Endodermal cell (in vitro differentiated cells): ENCODE results near the gene TPRA1. TPM values are rescaled to one million over a fixed set of nuclear protein-coding genes. Genes with fewer than 3 reads are reported as not detected.

Source experiments
- DNase-seq: peaks from one replicate; pipeline ENCODE4 v3.0.0-alpha.2; 2017
- H3K27ac ChIP-seq: 2 replicates; pipeline ENCODE4 v1.5.1; 2013; ENCODE audit warnings: mild to moderate bottlenecking, low read depth, low read length, moderate library complexity
- H3K27me3 ChIP-seq: 2 replicates; pipeline ENCODE4 v1.6.1; 2013; ENCODE audit warnings: mild to moderate bottlenecking, low read length, moderate library complexity; ENCODE audit not compliant: insufficient read depth, control insufficient read depth, poor library complexity, severe bottlenecking
- H3K36me3 ChIP-seq: 2 replicates; pipeline ENCODE4 v1.7.0; 2013; ENCODE audit warnings: mild to moderate bottlenecking, low read length, moderate library complexity; ENCODE audit not compliant: control insufficient read depth, insufficient read depth
- H3K4me1 ChIP-seq: one replicate; pipeline ENCODE4 v1.7.0; 2013; ENCODE audit warnings: low read length; ENCODE audit not compliant: control insufficient read depth, insufficient read depth
- H3K4me3 ChIP-seq: 2 replicates; pipeline ENCODE4 v1.5.1; 2013; ENCODE audit warnings: mild to moderate bottlenecking, low read length, moderate library complexity
- H3K9ac ChIP-seq: 2 replicates; pipeline ENCODE4 v1.6.1; 2013; ENCODE audit warnings: mild to moderate bottlenecking, low read length, moderate library complexity; ENCODE audit not compliant: poor library complexity, severe bottlenecking; ENCODE audit errors: extremely low read depth
- H3K9me3 ChIP-seq: 2 replicates; pipeline ENCODE4 v1.6.1; 2013; ENCODE audit warnings: mild to moderate bottlenecking, low read length, moderate library complexity; ENCODE audit not compliant: control insufficient read depth
- H3K27ac Mint-ChIP-seq: 2 replicates; pipeline ENCODE4 v1.8.0; 2020; ENCODE audit warnings: mixed read lengths
- H3K27me3 Mint-ChIP-seq: 2 replicates; pipeline ENCODE4 v1.8.0; 2021; ENCODE audit warnings: mild to moderate bottlenecking, mixed read lengths; ENCODE audit not compliant: insufficient read depth
- H3K36me3 Mint-ChIP-seq: 2 replicates; pipeline ENCODE4 v1.8.0; 2020; ENCODE audit warnings: low read depth, mixed read lengths
- H3K4me1 Mint-ChIP-seq: 2 replicates; pipeline ENCODE4 v1.8.0; 2020; ENCODE audit warnings: mixed read lengths
- H3K4me3 Mint-ChIP-seq: 2 replicates; pipeline ENCODE4 v1.8.0; 2020; ENCODE audit warnings: mild to moderate bottlenecking, moderate library complexity, mixed read lengths
- H3K9me3 Mint-ChIP-seq: 2 replicates; pipeline ENCODE4 v1.8.0; 2020; ENCODE audit warnings: mild to moderate bottlenecking, mixed read lengths
- WGBS, 2 experiments: methylation state at CpG; one replicate each; pipeline versions ENCODE4 v1.1.5 to v1.1.7; 2013; ENCODE audit warnings: missing lambda C conversion rate in 2 of 2, mixed read lengths in 1 of 2; ENCODE audit not compliant: insufficient coverage in 1 of 2, insufficient read length in 1 of 2; 5-methylcytosine and 5-hydroxymethylcytosine counted together
- total RNA-seq, 2 donors: library from RNA; stranded (reverse); fragmentation: NEBNext Ultra II Directional in 1 of 2; extraction: Animal tissue kit (Norgen Biotek cat#: 25700) in 1 of 2; gene quantifications; 2 replicates in 1 of 2; 3 replicates in 1 of 2; pipeline ENCODE4 v1.2.1, GENCODE V29; 2021
- TF ChIP-seq, protein P1 (sequence below): fragments of 200-600 bp; sonication (generic); conservative IDR thresholded peaks from 2 replicates; pipeline ENCODE4 v1.5.0; 2021; ENCODE audit warnings: antibody characterized with exemption, mild to moderate bottlenecking

The TPRA1 gene
- total RNA-seq, 2 donors from 2014 or later: 22.9 TPM

DNA sequence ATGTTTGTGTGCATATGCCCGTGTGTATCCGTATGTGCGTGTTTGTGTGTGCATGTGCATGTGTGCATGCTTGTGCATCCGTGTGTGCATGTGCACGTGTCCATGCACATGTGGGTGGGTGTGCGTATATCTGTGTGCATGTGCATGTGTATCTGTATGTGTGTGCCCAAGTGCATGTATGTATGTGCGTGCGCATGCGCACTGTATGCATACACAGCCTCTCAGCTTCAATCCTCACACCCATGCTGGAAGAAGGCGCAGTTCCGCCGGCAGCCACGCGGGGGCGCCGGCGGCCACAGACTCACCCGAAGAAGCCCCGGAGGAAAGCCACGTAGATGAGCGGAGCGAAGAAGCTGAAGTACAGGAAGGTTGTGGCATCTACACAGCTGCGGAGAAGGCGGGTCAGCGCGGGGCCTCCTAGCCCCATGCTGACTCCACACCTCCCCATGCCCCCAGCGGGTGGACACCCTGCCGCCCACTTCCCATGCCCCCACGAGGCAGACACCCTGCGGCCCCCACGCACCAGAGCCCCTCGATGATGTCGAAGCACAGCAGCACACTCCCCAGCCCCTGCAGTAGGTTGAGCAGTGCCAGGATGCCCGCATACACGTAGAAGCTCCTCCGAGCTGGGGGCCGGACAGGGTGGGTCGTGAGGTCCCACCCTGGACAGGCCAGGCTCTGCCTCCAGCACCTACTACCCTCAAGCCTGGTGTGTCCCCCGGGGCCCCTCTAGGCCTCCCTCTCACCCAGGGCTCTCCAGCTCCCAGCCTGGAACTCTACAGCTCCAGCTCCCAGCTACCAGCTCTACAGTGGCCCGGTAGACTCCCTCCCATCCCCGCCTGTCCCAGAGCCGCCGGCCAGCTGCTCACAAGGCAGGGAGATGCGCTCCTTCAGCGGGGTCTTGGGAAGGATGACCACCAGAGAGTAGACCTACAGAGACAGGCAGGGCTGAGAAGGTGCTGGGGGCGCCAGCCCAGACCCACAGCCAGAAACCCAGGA lies 15.4 kb downstream of the TPRA1 start:
- H3K27ac Mint-ChIP-seq: no peak overlapping the region
- WGBS, 2 experiments: 49 to 84% methylated on average over 9 to 46 of the region's 46 CpGs
- Histone ChIP-seq H3K27ac (no peak overlapping the region), H3K4me3 (no peak overlapping the region), H3K4me1 (no peaks in the 10 kb centered on the region), H3K27me3 (no peaks in the 10 kb centered on the region), H3K9me3 (no peaks in the 10 kb centered on the region), H3K36me3 (peaks cover 12% of the 10 kb centered on the region), H3K9ac (no peak overlapping the region)
- peaks cover 22% of the 10 kb centered on the region for H3K36me3 Mint-ChIP-seq
- H3K4me1 Mint-ChIP-seq: no peaks in the 10 kb centered on the region
- no peaks in the 10 kb centered on the region for H3K9me3 Mint-ChIP-seq
- TF ChIP-seq, protein P1, sequence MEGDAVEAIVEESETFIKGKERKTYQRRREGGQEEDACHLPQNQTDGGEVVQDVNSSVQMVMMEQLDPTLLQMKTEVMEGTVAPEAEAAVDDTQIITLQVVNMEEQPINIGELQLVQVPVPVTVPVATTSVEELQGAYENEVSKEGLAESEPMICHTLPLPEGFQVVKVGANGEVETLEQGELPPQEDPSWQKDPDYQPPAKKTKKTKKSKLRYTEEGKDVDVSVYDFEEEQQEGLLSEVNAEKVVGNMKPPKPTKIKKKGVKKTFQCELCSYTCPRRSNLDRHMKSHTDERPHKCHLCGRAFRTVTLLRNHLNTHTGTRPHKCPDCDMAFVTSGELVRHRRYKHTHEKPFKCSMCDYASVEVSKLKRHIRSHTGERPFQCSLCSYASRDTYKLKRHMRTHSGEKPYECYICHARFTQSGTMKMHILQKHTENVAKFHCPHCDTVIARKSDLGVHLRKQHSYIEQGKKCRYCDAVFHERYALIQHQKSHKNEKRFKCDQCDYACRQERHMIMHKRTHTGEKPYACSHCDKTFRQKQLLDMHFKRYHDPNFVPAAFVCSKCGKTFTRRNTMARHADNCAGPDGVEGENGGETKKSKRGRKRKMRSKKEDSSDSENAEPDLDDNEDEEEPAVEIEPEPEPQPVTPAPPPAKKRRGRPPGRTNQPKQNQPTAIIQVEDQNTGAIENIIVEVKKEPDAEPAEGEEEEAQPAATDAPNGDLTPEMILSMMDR: peak; percentile 97
- no peaks in the 10 kb centered on the region for H3K27me3 Mint-ChIP-seq
- no peak overlapping the region for H3K4me3 Mint-ChIP-seq
- peak; percentile 94 for DNase-seq

DNA sequence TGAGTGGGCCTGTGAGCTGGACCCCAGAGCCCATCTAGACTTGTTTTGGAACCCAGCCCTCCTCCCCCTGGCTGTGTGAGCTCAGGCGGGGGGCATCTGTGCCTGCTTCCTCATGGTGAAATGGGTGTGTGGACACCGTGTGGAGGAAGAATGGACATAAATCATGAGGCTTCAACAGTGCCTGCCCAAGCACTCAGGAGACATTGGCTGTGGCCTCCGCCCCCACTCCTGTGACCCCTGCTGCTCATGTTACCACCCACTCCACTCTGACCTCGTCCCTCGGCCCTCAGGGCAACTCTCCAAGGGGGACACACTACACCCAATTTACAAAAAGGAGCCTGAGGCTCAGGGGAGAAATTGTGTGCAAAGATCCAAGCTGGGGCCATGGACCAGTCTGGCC lies 16.6 kb downstream of the TPRA1 start:
- no peak overlapping the region for H3K27ac ChIP-seq
- no peaks in the 10 kb centered on the region for H3K4me1 ChIP-seq
- Mint-ChIP-seq H3K27me3 (no peaks in the 10 kb centered on the region), H3K27ac (no peak overlapping the region), H3K9me3 (no peaks in the 10 kb centered on the region), H3K4me3 (no peak overlapping the region), H3K4me1 (peaks cover 3% of the 10 kb centered on the region), H3K36me3 (peaks cover 16% of the 10 kb centered on the region)
- no peak overlapping the region for H3K9ac ChIP-seq
- no peaks in the 10 kb centered on the region for H3K9me3 ChIP-seq
- H3K27me3 ChIP-seq: no peaks in the 10 kb centered on the region
- TF ChIP-seq, protein P1: no peak
- WGBS, 2 experiments: 84 to 85% methylated on average over 3 to 5 of the region's 5 CpGs
- H3K36me3 ChIP-seq: peaks cover 12% of the 10 kb centered on the region
- DNase-seq: no peak
- no peak overlapping the region for H3K4me3 ChIP-seq

DNA sequence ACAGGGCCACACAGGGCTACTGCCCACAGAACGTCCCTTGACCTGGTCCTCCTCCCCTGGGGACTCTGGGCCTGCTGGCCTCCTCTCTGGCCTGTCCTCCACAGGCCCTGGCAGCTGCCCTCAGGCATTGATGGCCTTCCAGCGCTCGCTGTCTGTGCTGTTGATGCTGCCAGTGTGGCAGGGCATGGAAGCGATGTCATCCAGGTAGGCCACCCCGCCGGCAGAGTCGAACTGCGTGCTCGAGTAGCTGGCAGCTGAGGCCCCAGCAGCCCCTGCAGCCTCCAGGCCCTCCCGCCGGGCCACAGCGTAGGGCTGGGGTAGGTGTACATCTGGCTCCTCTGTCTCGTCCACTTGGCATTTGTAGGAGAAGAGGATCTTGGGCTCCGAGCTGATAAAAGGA lies 17.1 kb downstream of the TPRA1 start:
- H3K27ac ChIP-seq: no peak overlapping the region
- Mint-ChIP-seq H3K9me3 (no peaks in the 10 kb centered on the region), H3K4me3 (no peak overlapping the region), H3K36me3 (peaks cover 16% of the 10 kb centered on the region), H3K27me3 (no peaks in the 10 kb centered on the region), H3K4me1 (peaks cover 3% of the 10 kb centered on the region), H3K27ac (no peak overlapping the region)
- peaks cover 12% of the 10 kb centered on the region for H3K36me3 ChIP-seq
- no peaks in the 10 kb centered on the region for H3K9me3 ChIP-seq
- H3K27me3 ChIP-seq: no peaks in the 10 kb centered on the region
- H3K4me1 ChIP-seq: no peaks in the 10 kb centered on the region
- no peak overlapping the region for H3K4me3 ChIP-seq
- WGBS, 2 experiments: 93 to 97% methylated on average over 14 of the region's 14 CpGs
- no peak for DNase-seq
- H3K9ac ChIP-seq: no peak overlapping the region
- TF ChIP-seq, protein P1: no peak
